T-helper 1 cell treated with Interleukin-12 subunit alpha and Interleukin-12 subunit beta and Interleukin-4 antibody, amounts not matched to agents 30 μg/mL and 1 μg/mL, for 36 hours (primary cell): ENCODE results near the gene ABHD17C.
"Not testable (repeated sequence)": the region's sequence is repeated elsewhere in the genome, so short reads cannot be mapped to it uniquely, and the experiment has no call there.

Source experiments
- H3K27ac Mint-ChIP-seq: one replicate; pipeline ENCODE4 v1.8.0; 2021; ENCODE audit warnings: mild to moderate bottlenecking, mixed read lengths
- H3K27me3 Mint-ChIP-seq: one replicate; pipeline ENCODE4 v1.8.0; 2021; ENCODE audit warnings: low read depth, mixed read lengths
- H3K36me3 Mint-ChIP-seq: one replicate; pipeline ENCODE4 v1.8.0; 2021; ENCODE audit warnings: low read depth, mixed read lengths
- H3K4me1 Mint-ChIP-seq: one replicate; pipeline ENCODE4 v1.8.0; 2021; ENCODE audit warnings: low read depth, mixed read lengths
- H3K4me3 Mint-ChIP-seq: one replicate; pipeline ENCODE4 v1.8.0; 2021; ENCODE audit warnings: mild to moderate bottlenecking, moderate library complexity, mixed read lengths
- H3K9me3 Mint-ChIP-seq: one replicate; pipeline ENCODE4 v1.8.0; 2021; ENCODE audit warnings: mixed read lengths

ABHD17C gene

DNA sequence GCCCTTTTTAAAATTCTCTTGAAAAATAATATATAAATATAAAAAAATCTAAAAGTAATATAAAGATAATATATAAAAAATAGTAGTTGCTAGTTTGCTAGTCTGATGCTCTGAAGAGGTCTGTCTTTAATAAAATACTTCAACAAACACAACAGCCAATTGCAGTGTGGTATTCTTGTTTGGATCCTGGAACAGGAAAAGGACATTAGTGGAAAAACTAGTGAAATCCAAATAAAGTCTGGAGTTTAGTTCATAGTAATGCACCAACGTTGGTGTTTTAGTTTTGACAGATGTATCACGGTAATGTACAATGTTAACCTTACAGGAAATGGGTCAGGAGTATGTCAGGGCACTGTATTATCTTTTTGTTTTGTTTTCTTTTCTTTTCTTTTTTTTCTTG lies 58.1 kb downstream of the ABHD17C start:
- no peak overlapping the region for H3K27ac Mint-ChIP-seq
- H3K4me1 Mint-ChIP-seq: peaks cover 1% of the 10 kb centered on the region

DNA sequence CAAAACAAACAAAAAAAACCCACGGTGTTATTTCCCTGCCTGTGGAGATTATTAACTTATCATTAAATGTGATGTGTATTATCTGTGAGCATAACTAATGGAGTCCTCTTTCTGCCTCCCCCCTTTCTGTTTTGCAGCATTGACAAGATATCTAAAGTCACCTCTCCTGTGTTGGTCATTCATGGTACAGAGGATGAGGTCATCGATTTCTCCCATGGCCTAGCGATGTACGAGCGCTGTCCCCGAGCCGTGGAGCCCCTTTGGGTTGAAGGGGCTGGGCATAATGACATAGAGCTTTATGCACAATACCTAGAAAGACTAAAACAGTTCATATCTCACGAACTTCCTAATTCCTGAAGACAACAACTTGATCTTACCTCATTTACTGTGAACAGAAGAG lies 58.9 kb downstream of the ABHD17C start:
- Mint-ChIP-seq H3K27ac (no peak overlapping the region), H3K4me1 (peaks cover 1% of the 10 kb centered on the region), H3K27me3 (peaks cover 11% of the 10 kb centered on the region), H3K4me3 (no peak overlapping the region), H3K9me3 (no peaks in the 10 kb centered on the region), H3K36me3 (no peaks in the 10 kb centered on the region)

More for the DNA sequence above, 58.1 kb downstream of the ABHD17C start:
- peaks cover 5% of the 10 kb centered on the region for H3K27me3 Mint-ChIP-seq
- H3K4me3 Mint-ChIP-seq: no peak overlapping the region
- no peaks in the 10 kb centered on the region for H3K36me3 Mint-ChIP-seq
- H3K9me3 Mint-ChIP-seq: no peaks in the 10 kb centered on the region

DNA sequence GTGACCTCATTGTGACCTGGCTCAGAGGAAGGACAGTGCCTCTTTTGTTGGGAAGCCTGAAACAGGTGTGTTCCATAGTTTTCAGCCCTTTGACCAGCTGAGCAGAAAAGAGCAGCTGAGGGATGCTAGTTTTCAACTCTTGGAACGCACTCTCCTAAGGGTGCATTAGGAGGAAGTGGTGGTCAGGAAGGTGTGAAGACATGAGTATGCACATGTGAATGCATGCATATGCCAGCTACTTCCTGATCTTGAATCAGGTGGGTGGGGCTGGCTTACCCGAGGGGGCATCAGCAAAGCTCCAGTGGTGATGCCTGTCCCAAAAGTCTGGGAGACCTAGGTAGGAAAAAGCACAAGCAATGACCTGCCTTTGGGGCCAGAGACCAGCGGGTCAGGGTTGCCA lies 60.8 kb downstream of the ABHD17C start:
- H3K4me3 Mint-ChIP-seq: no peak overlapping the region
- no peak overlapping the region for H3K27ac Mint-ChIP-seq
- no peaks in the 10 kb centered on the region for H3K9me3 Mint-ChIP-seq
- no peaks in the 10 kb centered on the region for H3K36me3 Mint-ChIP-seq
- H3K4me1 Mint-ChIP-seq: peaks cover 1% of the 10 kb centered on the region
- H3K27me3 Mint-ChIP-seq: peaks cover 11% of the 10 kb centered on the region

DNA sequence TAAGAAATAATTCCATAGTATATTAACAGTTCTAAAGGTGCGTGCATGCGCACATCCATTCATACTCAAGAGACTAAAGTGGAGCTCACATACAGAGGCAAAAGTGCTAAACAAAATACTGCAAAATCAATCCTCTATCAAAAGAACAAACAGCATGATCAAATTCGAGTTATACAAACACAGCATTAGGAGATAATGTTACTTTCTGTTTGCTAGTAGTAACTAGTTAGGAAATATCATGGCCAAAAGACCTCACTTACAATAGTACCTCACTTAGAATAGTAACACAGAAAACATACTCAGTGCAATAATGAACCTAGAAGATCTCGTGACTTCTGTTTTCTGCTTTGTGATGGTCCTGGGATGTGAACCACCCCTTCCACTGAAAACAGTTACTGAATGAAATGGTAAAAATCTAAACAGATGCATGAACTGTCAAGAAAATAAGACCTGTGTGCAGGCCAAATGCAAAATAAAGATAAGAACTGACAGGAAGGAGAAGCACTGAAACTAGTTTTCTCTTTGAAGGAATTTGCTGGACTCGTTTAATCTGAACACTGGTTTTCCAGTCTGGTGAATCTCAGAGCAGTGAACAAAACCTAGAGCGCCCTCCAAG lies 63.1 kb downstream of the ABHD17C start:
- Mint-ChIP-seq H3K27me3 (peaks cover 11% of the 10 kb centered on the region), H3K4me1 (peaks cover 1% of the 10 kb centered on the region), H3K4me3 (no peak overlapping the region), H3K9me3 (no peaks in the 10 kb centered on the region), H3K27ac (no peak overlapping the region), H3K36me3 (no peaks in the 10 kb centered on the region)

DNA sequence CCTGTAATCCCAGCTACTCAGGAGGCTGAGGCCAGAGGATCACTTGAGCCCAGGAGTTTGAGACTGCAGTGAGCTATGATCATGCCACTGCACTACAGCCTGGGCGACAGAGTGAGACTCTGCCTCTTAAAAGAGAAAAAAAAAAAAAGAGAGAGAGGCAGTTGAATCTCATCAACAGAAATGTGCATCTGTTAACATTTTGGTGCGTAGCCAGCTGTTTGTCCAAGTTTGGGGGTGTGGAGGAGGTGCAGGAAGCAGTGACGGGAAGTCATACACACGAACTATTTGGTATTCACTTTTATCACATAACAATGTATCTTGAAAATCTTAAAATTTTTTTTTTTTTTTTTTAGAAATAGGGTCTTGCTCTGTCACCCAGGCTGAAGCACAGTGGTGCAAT lies 65.8 kb downstream of the ABHD17C start:
- no peaks in the 10 kb centered on the region for H3K36me3 Mint-ChIP-seq
- H3K4me3 Mint-ChIP-seq: no peak overlapping the region
- no peaks in the 10 kb centered on the region for H3K4me1 Mint-ChIP-seq
- H3K27me3 Mint-ChIP-seq: peaks cover 8% of the 10 kb centered on the region
- H3K9me3 Mint-ChIP-seq: no peaks in the 10 kb centered on the region
- H3K27ac Mint-ChIP-seq: no peak overlapping the region

DNA sequence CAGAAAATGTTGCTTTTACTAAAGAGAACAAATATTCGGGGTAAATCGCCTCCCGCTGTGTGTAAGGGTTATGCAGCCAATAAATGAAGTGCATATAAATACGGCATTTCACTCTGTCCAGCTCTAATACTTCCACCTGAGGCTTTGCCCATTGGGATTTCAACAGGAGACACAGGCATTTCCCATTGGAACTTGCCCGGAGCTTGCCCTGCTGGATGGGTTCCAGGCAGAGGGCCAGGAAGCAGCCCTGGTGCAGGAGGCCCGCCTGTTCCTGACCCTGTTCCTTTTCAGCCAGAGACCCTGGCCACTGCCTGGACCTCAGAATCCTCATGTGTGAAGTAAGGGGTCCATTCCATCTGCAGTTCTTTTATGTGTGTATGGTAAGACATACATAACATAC lies 66.6 kb downstream of the ABHD17C start:
- H3K27me3 Mint-ChIP-seq: peaks cover 7% of the 10 kb centered on the region

DNA sequence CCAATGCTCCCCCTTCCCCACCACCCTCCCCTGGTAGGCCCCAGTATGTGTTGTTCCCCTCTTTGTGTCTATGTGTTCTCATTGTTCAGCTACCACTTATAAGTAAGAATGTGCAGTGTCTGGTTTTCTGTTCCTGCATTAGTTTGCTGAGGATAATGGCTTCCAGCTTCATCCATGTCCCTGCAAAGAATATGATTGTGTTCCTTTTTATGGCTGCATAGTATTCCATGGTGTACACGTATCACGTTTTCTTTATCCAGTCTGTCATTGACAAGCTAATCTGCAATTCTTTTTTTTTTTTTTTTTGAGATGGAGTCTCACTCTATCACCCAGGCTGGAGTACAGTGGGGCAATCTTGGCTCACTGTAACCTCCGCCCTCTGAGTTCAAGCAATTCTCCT lies 68.1 kb downstream of the ABHD17C start:
- not testable (repeated sequence) for H3K4me1 Mint-ChIP-seq, H3K36me3 Mint-ChIP-seq, H3K27me3 Mint-ChIP-seq, H3K4me3 Mint-ChIP-seq, H3K27ac Mint-ChIP-seq, H3K9me3 Mint-ChIP-seq

More for the DNA sequence above, 66.6 kb downstream of the ABHD17C start:
- no peaks in the 10 kb centered on the region for H3K9me3 Mint-ChIP-seq
- H3K4me1 Mint-ChIP-seq: no peaks in the 10 kb centered on the region
- no peak overlapping the region for H3K27ac Mint-ChIP-seq
- H3K36me3 Mint-ChIP-seq: no peaks in the 10 kb centered on the region
- H3K4me3 Mint-ChIP-seq: no peak overlapping the region

DNA sequence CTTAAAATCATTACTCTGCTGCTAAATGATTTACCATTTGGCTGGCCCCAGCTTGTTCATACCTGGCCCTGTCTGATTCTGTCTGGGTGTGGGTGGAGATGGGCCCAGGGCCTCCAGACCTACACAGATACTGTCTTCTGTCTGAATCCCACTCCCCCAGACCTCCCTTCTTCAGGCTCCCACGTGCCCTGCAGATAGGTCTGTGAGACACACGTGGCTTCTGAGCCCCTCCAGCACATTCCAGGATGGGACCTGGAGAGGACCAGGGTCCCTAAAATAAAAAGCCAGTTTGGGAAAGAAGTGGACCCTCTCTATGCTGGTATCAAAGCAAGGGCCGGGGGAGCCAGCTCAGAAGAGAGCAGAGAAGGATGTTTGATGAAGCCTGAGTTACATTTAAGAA lies 69.4 kb downstream of the ABHD17C start:
- Mint-ChIP-seq H3K36me3 (no peaks in the 10 kb centered on the region), H3K4me3 (no peak overlapping the region), H3K27me3 (peaks cover 2% of the 10 kb centered on the region), H3K27ac (no peak overlapping the region), H3K9me3 (no peaks in the 10 kb centered on the region), H3K4me1 (no peaks in the 10 kb centered on the region)

DNA sequence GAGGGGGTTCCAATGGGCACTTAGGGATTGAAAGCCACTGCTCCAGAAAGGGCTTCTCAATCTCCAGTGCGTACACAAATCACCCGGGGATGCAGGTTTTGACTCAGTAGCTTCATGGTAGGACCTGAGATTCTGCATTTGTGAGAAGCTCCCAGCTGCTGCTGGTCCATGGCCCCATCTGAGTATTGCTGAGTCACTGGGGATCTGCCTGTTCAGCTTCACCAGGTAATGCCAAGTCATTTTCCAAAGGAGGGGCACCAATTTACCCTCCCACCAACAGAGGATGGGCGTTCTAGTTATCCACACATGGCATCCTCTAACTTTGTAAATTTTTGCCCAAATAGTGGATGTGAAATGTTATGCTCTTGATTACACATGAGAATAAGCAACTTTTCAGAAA lies 71.2 kb downstream of the ABHD17C start:
- Mint-ChIP-seq H3K27me3 (peaks cover 4% of the 10 kb centered on the region), H3K27ac (no peak overlapping the region), H3K4me1 (no peaks in the 10 kb centered on the region), H3K9me3 (no peaks in the 10 kb centered on the region), H3K4me3 (no peak overlapping the region), H3K36me3 (no peaks in the 10 kb centered on the region)

DNA sequence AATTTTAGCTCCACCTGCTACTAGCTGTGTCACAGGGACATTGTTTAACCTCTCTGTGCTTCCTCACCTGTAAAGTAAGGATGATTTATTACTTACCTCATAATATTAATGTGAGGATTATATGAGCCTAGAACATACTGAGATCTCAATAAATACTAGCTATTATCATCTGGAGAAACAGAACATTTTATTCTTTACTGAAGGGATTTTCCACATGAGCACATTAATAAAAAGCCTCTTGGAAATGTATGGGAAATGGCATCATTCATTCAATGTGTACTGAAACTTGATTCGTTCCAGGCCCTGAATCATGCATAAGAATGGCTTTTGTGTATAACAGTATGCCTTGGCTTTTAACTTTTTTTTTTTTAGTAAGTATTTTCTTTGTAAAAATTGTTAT lies 73.0 kb downstream of the ABHD17C start:
- Mint-ChIP-seq H3K9me3 (no peaks in the 10 kb centered on the region), H3K27me3 (peaks cover 8% of the 10 kb centered on the region), H3K27ac (no peak overlapping the region), H3K4me3 (no peak overlapping the region), H3K4me1 (no peaks in the 10 kb centered on the region), H3K36me3 (no peaks in the 10 kb centered on the region)

DNA sequence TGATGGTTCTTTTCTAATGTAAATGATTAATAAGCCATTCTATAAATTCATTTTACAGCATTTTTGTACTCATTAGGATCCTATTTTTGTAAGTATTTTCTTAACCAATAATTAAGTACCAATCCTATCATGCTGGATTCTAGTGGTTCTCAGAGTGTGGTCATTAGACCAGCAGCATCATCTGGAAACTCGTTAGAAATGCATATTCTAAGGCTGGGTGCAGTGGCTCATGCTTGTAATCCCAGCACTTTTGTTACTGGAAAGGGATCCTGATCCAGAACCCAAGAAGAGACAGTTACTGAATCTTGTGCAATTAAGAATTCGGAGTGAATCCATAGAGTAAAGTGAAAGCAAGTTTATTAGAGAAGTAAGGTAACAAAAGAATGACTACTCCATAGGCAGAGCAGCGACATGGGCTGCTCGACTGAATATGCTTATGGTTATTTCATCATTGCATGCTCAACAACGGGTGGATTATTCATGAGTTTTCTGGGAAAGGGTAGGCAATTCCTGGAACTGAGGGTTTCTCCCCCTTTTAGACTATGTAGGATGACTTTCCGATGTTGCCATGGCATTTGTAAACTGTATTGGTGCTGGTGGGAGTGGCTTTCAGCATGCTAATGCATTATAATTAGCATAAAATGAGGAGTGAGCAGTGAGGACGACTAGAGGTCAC lies 74.2 kb downstream of the ABHD17C start:
- Mint-ChIP-seq H3K4me3 (no peak overlapping the region), H3K27ac (no peak overlapping the region), H3K36me3 (no peaks in the 10 kb centered on the region), H3K9me3 (no peaks in the 10 kb centered on the region), H3K4me1 (no peaks in the 10 kb centered on the region), H3K27me3 (peaks cover 13% of the 10 kb centered on the region)

DNA sequence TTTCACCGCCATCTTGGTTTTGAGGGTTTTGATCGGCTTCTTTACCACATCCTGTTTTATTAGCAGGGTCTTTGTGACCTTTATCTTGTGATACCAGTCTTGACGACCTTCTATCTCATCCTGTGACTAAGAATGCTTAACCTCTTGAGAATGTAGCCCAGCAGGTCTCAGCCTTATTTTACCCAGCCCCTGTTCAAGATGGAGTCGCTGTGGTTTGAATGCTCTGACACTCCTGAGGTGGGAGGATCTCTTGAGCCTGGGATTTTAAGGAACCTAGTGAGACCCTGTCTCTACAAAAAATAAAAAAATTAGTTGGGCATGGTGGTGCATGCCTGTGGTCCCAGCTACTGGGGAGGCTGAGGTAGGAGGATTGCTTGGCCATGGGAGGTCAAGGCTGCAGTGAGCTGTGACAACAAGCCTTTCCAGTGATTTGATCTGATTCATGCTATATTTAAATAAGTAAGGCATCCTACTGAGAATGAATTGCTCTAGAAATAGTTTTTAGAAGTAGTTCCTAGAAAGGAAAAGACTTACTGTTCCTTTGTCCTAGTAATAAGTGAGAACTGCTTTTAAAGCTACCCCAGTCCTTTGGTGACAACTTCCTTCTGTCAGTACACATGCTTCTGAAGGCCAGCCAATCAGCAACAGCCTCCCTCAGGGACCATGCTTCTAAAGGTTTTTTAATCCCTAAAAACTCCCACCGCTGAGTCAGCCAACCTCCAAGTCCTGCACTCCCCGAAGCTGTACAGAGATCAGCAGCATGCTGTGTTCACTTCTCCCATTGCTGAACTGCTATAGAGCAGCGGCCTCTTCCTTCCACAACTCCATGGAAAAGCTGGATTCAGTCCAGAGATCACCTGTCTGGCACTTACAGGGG lies 75.0 kb downstream of the ABHD17C start:
- peaks cover 13% of the 10 kb centered on the region for H3K27me3 Mint-ChIP-seq
- no peaks in the 10 kb centered on the region for H3K4me1 Mint-ChIP-seq
- H3K36me3 Mint-ChIP-seq: no peaks in the 10 kb centered on the region
- no peaks in the 10 kb centered on the region for H3K9me3 Mint-ChIP-seq
- no peak overlapping the region for H3K4me3 Mint-ChIP-seq
- no peak overlapping the region for H3K27ac Mint-ChIP-seq

DNA sequence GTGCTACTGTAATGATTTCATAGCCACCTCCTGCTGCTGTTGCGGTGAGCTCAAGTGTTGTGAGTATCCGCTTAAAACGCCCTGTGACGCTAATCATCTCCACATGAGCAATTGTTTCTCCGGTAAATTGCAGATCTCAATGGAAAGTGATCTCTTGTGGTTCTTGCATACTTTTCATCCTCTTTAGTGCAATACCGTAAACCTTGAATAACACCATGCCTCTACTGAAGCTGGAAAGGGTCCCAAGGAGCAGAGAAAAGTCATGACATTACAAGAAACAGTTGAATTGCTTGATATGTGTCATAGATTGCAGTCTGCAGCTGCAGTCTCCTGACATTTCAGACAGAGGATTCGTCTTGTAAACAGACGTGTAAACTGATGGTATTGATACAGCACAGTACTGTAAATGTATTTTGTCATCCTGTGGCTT lies 78.0 kb downstream of the ABHD17C start:
- H3K4me3 Mint-ChIP-seq: no peak overlapping the region
- peaks cover 2% of the 10 kb centered on the region for H3K4me1 Mint-ChIP-seq
- H3K9me3 Mint-ChIP-seq: no peaks in the 10 kb centered on the region
- peaks cover 28% of the 10 kb centered on the region for H3K27me3 Mint-ChIP-seq
- no peaks in the 10 kb centered on the region for H3K36me3 Mint-ChIP-seq
- no peak overlapping the region for H3K27ac Mint-ChIP-seq

DNA sequence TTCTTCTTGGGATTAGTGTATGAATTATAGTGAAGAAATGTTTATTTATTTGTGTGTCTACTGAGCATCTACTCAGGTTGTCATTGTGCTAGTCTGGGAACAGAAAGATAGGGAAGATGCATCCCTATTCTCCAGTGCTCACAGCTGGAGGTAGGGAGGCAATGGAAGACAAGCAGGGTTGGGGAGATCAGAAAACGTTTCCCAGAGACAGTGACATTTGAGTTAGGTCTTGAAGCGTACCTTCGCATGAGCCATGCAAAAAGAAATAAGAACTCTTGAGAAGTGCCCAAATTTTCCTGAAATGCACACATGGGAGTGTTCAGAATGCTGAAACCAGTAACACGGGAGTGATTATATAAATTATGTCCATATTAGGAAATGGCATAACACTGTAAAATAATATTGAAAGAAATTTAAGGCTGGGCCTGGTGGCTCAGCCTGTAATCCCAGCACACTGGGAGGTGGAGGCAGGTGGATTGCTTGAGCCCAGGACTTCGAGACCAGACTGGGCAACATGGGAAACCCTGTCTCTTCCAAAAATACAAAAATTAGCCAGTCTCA lies 78.8 kb downstream of the ABHD17C start:
- Mint-ChIP-seq H3K36me3 (no peaks in the 10 kb centered on the region), H3K9me3 (no peaks in the 10 kb centered on the region), H3K4me3 (no peak overlapping the region), H3K27ac (no peak overlapping the region), H3K4me1 (peaks cover 3% of the 10 kb centered on the region), H3K27me3 (peaks cover 34% of the 10 kb centered on the region)
